Measurements from ENCODE around the gene GCSAM. TPM values are rescaled to one million over a fixed set of nuclear protein-coding genes. Genes with fewer than 3 reads are reported as not detected.

The GCSAM gene
- total RNA-seq, 1 donor from 2014 or later: not detected

DNA sequence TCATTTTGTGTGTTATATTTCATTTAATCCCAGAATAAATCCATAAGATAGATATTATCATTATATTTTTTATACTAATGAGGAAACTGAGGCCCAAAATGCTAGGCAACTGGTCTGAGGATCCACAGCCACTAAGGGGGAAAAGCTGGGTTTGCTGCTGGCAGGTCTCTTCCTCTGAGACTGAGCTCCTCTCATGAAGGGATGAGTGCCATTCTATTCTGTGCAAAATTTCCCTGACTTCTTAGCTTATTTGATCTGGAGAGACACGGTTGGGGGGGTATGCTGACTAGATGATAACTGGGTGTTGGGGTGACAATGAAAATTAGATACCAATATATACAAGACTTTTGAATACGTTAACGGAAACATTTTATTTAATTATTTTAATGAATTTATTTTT lies 1.9 kb downstream of the GCSAM start:
- Mint-ChIP-seq H3K27ac (ENCODE audit: unreplicated experiment) (no peak overlapping the region), H3K4me3 (ENCODE audit: unreplicated experiment) (no peak overlapping the region), H3K36me3 (ENCODE audit: unreplicated experiment) (no peaks in the 10 kb centered on the region), H3K9me3 (ENCODE audit: unreplicated experiment) (no peaks in the 10 kb centered on the region), H3K27me3 (ENCODE audit: unreplicated experiment) (peaks cover 4% of the 10 kb centered on the region), H3K4me1 (ENCODE audit: unreplicated experiment) (peaks cover 14% of the 10 kb centered on the region)
- TF ChIP-seq, protein P1, sequence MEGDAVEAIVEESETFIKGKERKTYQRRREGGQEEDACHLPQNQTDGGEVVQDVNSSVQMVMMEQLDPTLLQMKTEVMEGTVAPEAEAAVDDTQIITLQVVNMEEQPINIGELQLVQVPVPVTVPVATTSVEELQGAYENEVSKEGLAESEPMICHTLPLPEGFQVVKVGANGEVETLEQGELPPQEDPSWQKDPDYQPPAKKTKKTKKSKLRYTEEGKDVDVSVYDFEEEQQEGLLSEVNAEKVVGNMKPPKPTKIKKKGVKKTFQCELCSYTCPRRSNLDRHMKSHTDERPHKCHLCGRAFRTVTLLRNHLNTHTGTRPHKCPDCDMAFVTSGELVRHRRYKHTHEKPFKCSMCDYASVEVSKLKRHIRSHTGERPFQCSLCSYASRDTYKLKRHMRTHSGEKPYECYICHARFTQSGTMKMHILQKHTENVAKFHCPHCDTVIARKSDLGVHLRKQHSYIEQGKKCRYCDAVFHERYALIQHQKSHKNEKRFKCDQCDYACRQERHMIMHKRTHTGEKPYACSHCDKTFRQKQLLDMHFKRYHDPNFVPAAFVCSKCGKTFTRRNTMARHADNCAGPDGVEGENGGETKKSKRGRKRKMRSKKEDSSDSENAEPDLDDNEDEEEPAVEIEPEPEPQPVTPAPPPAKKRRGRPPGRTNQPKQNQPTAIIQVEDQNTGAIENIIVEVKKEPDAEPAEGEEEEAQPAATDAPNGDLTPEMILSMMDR (IDR thresholded peaks at IDR 0.05): no peak
- no peak for DNase-seq (ENCODE audit: extremely low spot score, unreplicated experiment)

DNA sequence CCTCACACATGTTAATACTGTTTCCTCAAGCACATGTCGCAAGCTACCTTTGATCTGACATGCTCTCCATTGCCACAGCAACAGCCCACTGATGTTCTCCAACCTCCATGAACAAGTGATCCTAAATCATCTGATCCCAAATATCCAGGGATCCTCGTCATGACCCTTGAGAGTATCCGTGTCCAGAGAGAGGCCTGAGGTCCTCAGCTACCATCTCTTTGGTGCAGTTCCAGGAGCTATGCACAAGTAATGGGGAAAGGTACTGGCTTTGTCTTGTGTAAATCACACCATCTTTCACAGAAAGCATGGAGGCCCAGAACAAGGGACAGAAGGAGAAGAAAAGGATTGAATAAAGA lies 2.4 kb downstream of the GCSAM start:
- H3K27me3 Mint-ChIP-seq (ENCODE audit: unreplicated experiment): no peaks in the 10 kb centered on the region
- H3K9me3 Mint-ChIP-seq (ENCODE audit: unreplicated experiment): no peaks in the 10 kb centered on the region
- no peaks in the 10 kb centered on the region for H3K36me3 Mint-ChIP-seq (ENCODE audit: unreplicated experiment)
- no peak overlapping the region for H3K27ac Mint-ChIP-seq (ENCODE audit: unreplicated experiment)
- H3K4me1 Mint-ChIP-seq (ENCODE audit: unreplicated experiment): peaks cover 14% of the 10 kb centered on the region
- DNase-seq (ENCODE audit: extremely low spot score, unreplicated experiment): no peak
- H3K4me3 Mint-ChIP-seq (ENCODE audit: unreplicated experiment): no peak overlapping the region
- TF ChIP-seq, protein P1 (IDR thresholded peaks at IDR 0.05): no peak

DNA sequence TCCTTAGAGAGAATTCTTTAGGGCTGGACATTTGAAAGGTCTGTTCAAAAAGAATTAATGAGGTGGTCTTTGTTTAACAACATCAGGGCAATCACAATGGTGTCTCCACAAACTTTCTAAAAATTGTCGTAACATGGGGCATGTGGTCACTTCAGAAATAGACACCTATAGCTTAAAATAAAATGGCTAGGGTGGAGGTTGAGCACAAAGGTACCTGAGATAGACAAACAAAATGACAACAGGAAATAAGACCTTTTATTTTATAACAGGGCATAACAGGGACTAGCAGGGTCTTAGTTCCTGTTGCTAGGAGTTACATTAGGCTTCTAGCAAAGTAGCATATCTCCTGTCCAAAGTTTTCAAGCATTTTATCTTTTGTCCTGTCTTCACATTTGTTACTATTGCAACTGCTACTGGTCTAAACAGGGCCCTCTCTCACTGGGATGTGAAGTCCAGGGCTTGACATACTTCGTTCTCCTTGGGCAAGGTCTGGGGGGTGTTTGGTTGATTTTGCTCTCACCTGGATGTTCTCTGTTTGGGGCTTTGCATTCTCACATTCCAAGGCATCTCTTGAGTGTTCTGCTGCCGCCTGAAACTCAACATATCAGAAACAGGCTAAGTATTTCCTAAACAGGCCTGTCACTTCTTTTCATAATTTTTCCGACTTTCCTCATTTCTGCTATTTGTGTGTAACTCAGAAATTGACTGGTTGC lies 3.0 kb downstream of the GCSAM start:
- no peaks in the 10 kb centered on the region for H3K27me3 Mint-ChIP-seq (ENCODE audit: unreplicated experiment)
- TF ChIP-seq, protein P1 (IDR thresholded peaks at IDR 0.05): no peak
- no peaks in the 10 kb centered on the region for H3K9me3 Mint-ChIP-seq (ENCODE audit: unreplicated experiment)
- peaks cover 14% of the 10 kb centered on the region for H3K4me1 Mint-ChIP-seq (ENCODE audit: unreplicated experiment)
- H3K4me3 Mint-ChIP-seq (ENCODE audit: unreplicated experiment): no peak overlapping the region
- H3K27ac Mint-ChIP-seq (ENCODE audit: unreplicated experiment): no peak overlapping the region
- no peak for DNase-seq (ENCODE audit: extremely low spot score, unreplicated experiment)
- H3K36me3 Mint-ChIP-seq (ENCODE audit: unreplicated experiment): no peaks in the 10 kb centered on the region

DNA sequence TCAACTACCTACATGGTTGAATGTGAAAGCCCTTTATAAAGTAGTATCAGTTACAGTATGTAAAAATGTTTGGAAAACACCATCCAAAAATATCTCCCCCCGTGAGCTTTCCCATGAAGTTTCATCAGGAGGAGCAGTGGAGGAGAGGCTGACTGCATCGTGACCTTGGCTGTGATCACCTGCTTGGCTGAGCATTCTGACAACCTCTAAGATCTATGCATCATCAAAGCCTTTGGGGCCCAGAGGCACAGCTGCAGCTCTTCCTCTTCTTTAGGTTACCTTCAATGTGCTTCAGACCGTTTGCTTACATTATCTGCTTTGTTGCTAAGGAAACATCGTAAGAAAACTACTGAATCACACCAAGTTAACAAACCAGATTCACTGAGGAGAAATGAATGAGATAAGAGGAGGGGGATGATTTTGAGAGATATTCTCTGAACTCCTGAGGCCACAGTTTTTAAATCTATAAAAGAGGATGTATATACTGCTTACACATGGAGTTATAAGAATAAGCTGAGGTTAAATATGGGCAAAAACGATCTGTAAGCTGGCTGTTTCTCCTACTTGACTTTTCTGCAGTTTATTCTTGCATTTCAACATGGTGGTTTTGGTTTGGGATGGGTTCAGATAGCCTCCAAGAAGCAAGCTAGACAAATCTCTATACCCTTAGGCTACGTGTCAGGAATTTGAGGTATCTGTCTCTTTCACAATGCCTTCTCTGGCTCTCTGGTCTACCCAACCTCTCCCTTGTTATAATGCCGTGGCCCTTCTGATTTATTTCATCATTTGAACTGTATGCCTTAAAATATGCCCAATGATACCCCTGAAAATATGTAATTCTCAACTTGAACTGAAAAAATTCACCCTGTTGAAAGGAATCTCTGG lies 4.0 kb downstream of the GCSAM start:
- H3K4me3 Mint-ChIP-seq (ENCODE audit: unreplicated experiment): no peak overlapping the region
- no peak for DNase-seq (ENCODE audit: extremely low spot score, unreplicated experiment)
- TF ChIP-seq, protein P1 (IDR thresholded peaks at IDR 0.05): no peak
- no peaks in the 10 kb centered on the region for H3K36me3 Mint-ChIP-seq (ENCODE audit: unreplicated experiment)
- H3K27me3 Mint-ChIP-seq (ENCODE audit: unreplicated experiment): no peaks in the 10 kb centered on the region
- no peak overlapping the region for H3K27ac Mint-ChIP-seq (ENCODE audit: unreplicated experiment)
- H3K9me3 Mint-ChIP-seq (ENCODE audit: unreplicated experiment): no peaks in the 10 kb centered on the region
- H3K4me1 Mint-ChIP-seq (ENCODE audit: unreplicated experiment): peaks cover 14% of the 10 kb centered on the region
